MM.1S (cell line): ENCODE measurements around the gene DHTKD1.

Source experiments
- EZH2 ChIP-seq: fragments of 300-600 bp; sonication (generic); optimal IDR thresholded peaks from 2 replicates; pipeline ENCODE3; 2017; ENCODE audit warnings: low read depth, mild to moderate bottlenecking, antibody characterized with exemption, low read length, mixed read lengths
- TF ChIP-seq, protein P1 (sequence below): fragments of 300-600 bp; sonication (generic); IDR thresholded peaks from 2 replicates; pipeline ENCODE4 v1.5.1; 2016; ENCODE audit warnings: antibody characterized with exemption, low read length, mixed read lengths

DNA sequence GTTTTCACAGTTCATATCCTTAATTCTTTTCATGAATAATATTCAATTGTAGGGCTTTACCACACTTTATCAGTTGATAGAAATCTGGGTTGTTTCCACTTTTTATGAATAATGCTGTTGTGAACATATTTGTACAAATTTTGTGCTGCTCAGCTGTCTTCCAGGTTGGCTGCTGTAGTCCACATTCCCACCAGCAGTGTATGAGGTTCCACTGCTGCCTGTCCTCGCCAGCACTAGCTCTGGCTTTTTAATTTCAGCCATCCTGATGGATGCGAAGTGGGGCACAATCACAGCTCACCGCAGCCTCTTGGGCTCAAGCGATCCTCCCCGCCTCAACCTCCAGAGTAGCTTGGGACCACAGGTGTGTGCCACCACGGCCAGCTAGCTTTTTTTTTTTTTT is 94.2 kb downstream of the DHTKD1 start:
- TF ChIP-seq, protein P1, sequence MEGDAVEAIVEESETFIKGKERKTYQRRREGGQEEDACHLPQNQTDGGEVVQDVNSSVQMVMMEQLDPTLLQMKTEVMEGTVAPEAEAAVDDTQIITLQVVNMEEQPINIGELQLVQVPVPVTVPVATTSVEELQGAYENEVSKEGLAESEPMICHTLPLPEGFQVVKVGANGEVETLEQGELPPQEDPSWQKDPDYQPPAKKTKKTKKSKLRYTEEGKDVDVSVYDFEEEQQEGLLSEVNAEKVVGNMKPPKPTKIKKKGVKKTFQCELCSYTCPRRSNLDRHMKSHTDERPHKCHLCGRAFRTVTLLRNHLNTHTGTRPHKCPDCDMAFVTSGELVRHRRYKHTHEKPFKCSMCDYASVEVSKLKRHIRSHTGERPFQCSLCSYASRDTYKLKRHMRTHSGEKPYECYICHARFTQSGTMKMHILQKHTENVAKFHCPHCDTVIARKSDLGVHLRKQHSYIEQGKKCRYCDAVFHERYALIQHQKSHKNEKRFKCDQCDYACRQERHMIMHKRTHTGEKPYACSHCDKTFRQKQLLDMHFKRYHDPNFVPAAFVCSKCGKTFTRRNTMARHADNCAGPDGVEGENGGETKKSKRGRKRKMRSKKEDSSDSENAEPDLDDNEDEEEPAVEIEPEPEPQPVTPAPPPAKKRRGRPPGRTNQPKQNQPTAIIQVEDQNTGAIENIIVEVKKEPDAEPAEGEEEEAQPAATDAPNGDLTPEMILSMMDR: no peak
- TF ChIP-seq EZH2: no peak
